NB4 (cell line): ENCODE measurements around the gene TMEM87B.

Experiments used
- CTCF ChIP-seq: IDR thresholded peaks from one replicate; pipeline ENCODE4 v1.5.1; 2012; ENCODE audit warnings: low read depth, low read length
- MAX ChIP-seq: IDR thresholded peaks from 2 replicates; pipeline ENCODE4 v1.6.1; 2011; ENCODE audit warnings: low read depth, low read length
- MYC ChIP-seq: IDR thresholded peaks from 2 replicates; pipeline ENCODE4 v1.6.1; 2011; ENCODE audit warnings: low read depth, low read length
- POLR2A ChIP-seq: IDR thresholded peaks from 2 replicates; pipeline ENCODE4 v1.6.1; 2011; ENCODE audit warnings: mild to moderate bottlenecking; ENCODE audit not compliant: insufficient read length; ENCODE audit errors: extremely low read depth

GRCh38 chr2:112006076-112006410, 49.0 kb upstream of the TMEM87B start:
- TF ChIP-seq POLR2A: no peak
- no peak for TF ChIP-seq CTCF
- TF ChIP-seq MAX: no peak
- TF ChIP-seq MYC: no peak
